ENCODE measurements around the gene ABCC8.

- TF ChIP-seq POLR2AphosphoS5 (IDR thresholded peaks at IDR 0.05; ENCODE audit: insufficient read depth, low read depth, low read length) (no peak), CTCF (IDR thresholded peaks at IDR 0.05; ENCODE audit: extremely low read depth in 1 of 2, insufficient read depth in 1 of 2, low read depth in 1 of 2, low read length in 2 of 2) (no peak), MYC (IDR thresholded peaks at IDR 0.05; ENCODE audit: low read depth, low read length) (no peak), POLR2A (IDR thresholded peaks at IDR 0.05; ENCODE audit: low read depth, low read length) (no peak)
Measured at GRCh38 chr11:17378655-17379054, 98.0 kb downstream of the ABCC8 start.

Data from endothelial cell of umbilical vein (primary cell).